Stimulated activated memory B cell treated with anti-CD40 and anti-IgM and Interleukin-4, amounts not matched to agents 10 μg/mL and 1 μg/mL and 100 μg/mL, for 72 hours (primary cell): ENCODE measurements around the gene CDH4.
"Not testable (repeated sequence)": the region's sequence is repeated elsewhere in the genome, so short reads cannot be mapped to it uniquely, and the experiment has no call there.

Experiments used
- ATAC-seq: fragments of 150-1000 bp; cut with Tn5 transposase; 2 replicates; pipeline ENCODE4 v1.10.0; 2021
- H3K27ac Mint-ChIP-seq: one replicate; pipeline ENCODE4 v1.8.0; 2022; ENCODE audit warnings: mild to moderate bottlenecking, mixed read lengths
- H3K27me3 Mint-ChIP-seq: one replicate; pipeline ENCODE4 v1.8.0; 2022; ENCODE audit warnings: mixed read lengths
- H3K36me3 Mint-ChIP-seq: one replicate; pipeline ENCODE4 v1.8.0; 2022; ENCODE audit warnings: mixed read lengths
- H3K4me1 Mint-ChIP-seq: one replicate; pipeline ENCODE4 v1.8.0; 2022; ENCODE audit warnings: mixed read lengths
- H3K4me3 Mint-ChIP-seq: one replicate; pipeline ENCODE4 v1.8.0; 2022; ENCODE audit warnings: mild to moderate bottlenecking, moderate library complexity, mixed read lengths
- H3K9me3 Mint-ChIP-seq: one replicate; pipeline ENCODE4 v1.8.0; 2022; ENCODE audit warnings: mixed read lengths

CDH4 gene

DNA sequence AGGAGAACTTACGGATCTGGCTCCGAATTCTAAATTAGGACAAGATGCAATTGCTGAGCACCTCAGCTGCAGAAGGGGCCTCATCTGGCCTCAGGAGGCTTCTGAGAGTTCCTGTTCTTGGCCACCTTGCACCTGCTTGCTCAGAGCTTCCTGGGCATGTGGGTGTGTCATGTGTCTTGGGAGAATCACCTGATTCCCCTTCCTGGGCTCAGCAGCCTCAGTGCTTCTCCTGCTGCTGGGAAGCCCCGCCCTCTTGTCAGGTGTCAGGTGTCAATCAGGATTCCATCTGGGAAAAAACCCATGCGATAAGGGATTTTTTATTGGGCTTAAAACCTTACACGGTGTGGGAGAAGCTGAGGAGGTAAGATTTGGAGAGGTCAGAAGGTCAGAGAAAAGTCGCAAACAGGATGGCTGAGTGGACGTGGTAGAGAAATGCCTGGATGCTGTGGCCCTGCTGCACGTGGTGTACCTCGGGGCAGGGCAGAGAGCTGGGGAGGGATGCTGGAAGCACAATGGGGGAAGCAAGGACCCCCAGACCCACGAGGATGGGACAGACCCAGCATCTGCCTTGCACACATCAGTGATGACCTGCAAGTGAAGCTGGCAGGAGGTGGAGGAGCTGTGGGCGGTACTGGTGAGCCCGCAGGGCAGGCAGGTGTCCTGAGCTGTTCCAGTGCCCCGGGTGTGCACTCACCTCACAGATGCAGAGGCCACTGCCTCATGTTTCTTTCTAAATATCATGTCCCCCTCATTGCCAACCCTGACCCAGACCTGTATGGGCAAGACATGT lies 170.8 kb downstream of the CDH4 start:
- no peaks in the 10 kb centered on the region for H3K36me3 Mint-ChIP-seq
- no peak overlapping the region for H3K27ac Mint-ChIP-seq
- no peaks in the 10 kb centered on the region for H3K4me1 Mint-ChIP-seq
- H3K4me3 Mint-ChIP-seq = no peak overlapping the region
- no peaks in the 10 kb centered on the region for H3K9me3 Mint-ChIP-seq
- ATAC-seq = no peak
- no peaks in the 10 kb centered on the region for H3K27me3 Mint-ChIP-seq

DNA sequence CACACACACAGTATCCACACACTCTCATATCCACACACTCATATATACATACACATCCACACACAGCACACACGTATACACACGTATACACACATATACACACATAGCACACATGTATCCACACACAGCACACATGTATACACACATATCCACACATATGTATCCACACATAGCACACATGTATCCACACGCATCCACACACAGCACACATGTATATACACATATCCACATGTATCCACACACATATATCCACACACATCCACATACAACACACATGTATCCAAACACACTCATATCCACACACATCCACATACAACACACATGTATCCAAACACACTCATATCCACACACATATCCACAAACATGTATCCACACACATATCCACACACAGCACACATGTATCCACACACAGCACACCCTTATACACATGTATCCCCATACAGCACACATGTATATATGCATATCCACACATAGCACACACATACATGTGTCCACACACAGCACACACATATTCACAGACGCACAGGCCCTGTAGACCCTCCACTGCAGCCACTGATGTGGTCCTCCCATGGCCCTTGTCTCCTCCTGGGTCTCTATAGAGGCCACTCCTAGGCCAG lies 172.1 kb downstream of the CDH4 start:
- Mint-ChIP-seq H3K27me3 (no peaks in the 10 kb centered on the region), H3K27ac (no peak overlapping the region), H3K4me3 (no peak overlapping the region), H3K9me3 (no peaks in the 10 kb centered on the region), H3K36me3 (no peaks in the 10 kb centered on the region), H3K4me1 (no peaks in the 10 kb centered on the region)
- ATAC-seq = no peak

DNA sequence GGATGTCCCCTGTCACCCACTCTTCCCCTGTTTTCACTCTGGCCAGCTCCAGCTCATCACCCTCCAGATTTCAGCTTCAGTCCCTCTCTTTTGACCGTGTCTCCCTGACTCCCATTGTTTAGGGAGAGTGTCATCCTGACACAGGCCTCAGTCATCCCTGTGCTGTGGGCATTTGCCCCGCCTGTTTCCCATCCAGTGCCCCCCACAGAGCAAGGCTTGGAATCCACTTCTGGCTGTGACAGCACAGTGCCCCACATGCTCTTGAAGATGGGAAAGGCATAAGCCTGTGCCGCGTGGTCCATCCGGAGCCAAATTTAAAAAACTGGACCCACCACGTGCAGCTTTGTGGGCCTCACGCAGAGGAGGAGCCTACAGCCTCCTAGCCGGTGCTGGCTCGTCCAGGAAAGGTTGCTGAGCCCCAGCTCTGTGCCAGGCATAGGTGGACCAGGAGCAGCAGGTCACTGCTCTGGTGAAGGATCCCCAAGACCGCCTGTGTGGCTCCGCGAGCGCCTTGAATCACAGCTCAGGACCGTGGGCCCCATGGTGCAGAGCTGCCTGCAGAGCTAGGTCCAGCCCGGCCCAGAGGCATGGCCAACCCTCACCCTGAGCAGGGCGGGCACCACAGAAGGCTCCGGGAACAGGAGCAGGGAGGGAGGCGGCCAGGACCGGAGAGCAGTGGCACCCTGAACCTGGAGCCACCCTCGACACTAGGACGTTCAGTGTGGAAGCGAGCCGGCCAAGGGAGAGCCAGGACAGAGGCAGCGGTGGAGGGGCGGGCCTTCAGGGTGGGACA lies 172.8 kb downstream of the CDH4 start:
- Mint-ChIP-seq H3K27me3 (no peaks in the 10 kb centered on the region), H3K36me3 (no peaks in the 10 kb centered on the region), H3K4me1 (no peaks in the 10 kb centered on the region), H3K9me3 (peaks cover 6% of the 10 kb centered on the region), H3K4me3 (no peak overlapping the region), H3K27ac (no peak overlapping the region)
- no peak for ATAC-seq

DNA sequence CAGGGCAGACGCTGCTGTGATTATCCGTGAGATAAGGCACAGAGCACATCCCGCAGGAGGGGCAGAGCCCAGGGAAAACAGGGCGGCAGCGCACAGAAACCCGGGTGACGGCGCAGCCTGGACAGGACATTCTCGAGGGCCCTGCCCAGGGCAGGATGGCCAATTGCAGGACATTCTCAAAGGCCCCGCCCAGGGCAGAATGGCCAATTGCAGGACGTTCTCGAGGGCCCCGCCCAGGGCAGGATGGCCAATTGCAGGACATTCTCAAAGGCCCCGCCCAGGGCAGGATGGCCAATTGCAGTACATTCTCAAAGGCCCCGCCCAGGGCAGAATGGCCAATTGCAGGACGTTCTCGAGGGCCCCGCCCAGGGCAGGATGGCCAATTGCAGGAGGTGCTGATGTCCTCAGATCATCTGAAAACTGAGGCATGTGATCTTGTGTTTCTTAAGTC lies 173.5 kb downstream of the CDH4 start:
- ATAC-seq, H3K27me3 Mint-ChIP-seq, H3K36me3 Mint-ChIP-seq, H3K9me3 Mint-ChIP-seq, H3K27ac Mint-ChIP-seq, H3K4me3 Mint-ChIP-seq, H3K4me1 Mint-ChIP-seq: not testable (repeated sequence)

DNA sequence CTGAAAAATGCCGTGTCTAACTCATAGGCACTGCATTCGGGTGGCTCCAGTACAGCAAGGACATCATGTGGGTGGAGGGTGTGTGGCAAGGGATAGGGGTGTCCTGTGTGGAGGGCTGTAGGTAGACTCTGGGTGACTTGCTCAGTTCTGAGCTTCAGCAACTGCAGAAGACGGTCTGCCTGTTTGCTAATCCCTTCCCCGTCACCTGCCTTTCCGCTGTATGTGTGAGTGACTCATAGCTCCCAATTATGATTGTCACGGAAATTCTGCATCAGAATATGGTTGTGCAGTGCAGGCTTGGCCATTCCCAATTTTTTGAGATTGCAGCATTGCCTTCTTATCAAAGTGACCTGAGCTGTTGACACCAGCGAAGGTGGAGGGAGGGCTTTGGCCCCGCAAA lies 174.3 kb downstream of the CDH4 start:
- Mint-ChIP-seq H3K4me1 (no peaks in the 10 kb centered on the region), H3K27ac (no peak overlapping the region), H3K27me3 (no peaks in the 10 kb centered on the region), H3K36me3 (no peaks in the 10 kb centered on the region), H3K4me3 (no peak overlapping the region), H3K9me3 (peaks cover 6% of the 10 kb centered on the region)
- ATAC-seq = no peak

DNA sequence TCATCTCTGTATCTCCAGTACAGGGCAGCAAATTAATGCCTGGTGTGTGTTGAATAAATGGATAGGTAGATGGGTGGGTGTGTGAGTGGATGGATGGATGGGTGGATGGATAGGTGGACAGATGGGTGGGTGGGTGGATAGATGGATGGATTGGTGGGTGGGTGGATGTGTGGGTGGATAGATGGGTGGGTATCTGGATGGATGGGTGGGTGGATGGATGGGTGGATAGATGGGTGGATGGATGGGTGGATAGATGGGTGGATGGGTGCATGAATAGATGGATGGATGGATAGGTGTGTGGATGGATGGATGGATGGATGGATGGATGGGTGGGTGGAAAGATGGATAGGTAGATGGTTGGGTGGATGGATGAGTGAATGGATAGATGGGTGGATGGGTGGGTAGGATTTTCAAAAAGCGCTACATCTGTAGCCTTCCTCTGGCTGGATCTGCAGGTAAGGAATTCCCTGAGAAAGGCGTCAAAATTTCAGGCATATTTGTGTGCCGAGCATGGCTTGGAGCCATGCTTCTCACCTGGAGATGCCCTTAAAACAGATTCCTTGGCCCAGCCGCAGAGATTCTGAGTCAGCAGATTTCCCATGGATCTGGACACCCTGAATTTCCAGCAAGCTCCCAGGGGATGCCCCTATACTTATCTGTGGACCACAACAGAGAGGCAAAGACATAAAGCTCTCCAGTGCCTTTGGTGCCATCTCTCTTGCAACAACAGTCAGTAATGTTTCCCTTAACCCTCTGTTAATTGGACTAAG lies 177.6 kb downstream of the CDH4 start:
- Mint-ChIP-seq H3K4me3 (no peak overlapping the region), H3K27me3 (no peaks in the 10 kb centered on the region), H3K27ac (no peak overlapping the region), H3K9me3 (peaks cover 6% of the 10 kb centered on the region), H3K4me1 (no peaks in the 10 kb centered on the region), H3K36me3 (no peaks in the 10 kb centered on the region)
- no peak for ATAC-seq

DNA sequence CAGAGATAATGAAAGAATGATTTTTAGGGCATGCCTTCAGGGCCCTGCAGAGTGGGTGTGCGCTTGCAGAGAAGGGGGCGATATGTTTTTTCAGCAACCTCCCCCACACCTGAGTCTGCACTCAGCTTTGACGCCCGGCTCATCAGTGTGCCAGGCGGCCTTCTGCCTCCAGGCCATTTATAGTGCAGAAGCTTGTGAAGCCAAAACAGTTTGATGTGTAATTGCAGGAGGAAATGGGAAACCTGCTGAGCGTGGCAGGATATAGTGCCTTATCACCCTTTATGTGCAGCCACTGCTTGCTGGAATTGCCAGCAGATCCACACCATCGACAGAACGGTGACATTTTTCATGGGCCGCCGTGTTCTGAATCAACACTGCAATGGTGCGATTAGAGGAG lies 178.2 kb downstream of the CDH4 start:
- H3K36me3 Mint-ChIP-seq = no peaks in the 10 kb centered on the region
- peaks cover 6% of the 10 kb centered on the region for H3K9me3 Mint-ChIP-seq
- H3K27me3 Mint-ChIP-seq = no peaks in the 10 kb centered on the region
- H3K27ac Mint-ChIP-seq = no peak overlapping the region
- no peak overlapping the region for H3K4me3 Mint-ChIP-seq
- no peaks in the 10 kb centered on the region for H3K4me1 Mint-ChIP-seq
- ATAC-seq = no peak

DNA sequence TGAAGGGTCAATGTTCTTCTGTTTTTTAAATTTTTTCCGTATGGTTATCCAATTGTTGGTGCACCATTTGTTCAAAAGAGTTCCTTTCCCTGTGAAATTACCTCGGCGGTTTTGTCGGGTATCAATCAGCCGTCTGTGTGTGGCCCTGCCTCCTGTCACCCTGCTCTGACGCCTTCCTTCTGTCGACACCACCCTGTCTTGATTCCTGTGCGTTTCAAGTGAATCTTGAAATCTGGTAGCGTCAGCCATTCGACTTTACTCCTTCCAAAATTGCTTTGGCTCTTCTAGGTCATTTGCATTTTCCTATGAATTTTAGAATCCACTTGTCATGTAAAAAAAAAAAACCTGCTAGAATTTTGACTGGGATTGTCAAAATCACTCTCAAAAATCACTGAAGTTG lies 181.1 kb downstream of the CDH4 start:
- no peaks in the 10 kb centered on the region for H3K27me3 Mint-ChIP-seq
- no peak overlapping the region for H3K27ac Mint-ChIP-seq
- no peak for ATAC-seq
- no peak overlapping the region for H3K4me3 Mint-ChIP-seq
- no peaks in the 10 kb centered on the region for H3K36me3 Mint-ChIP-seq
- H3K4me1 Mint-ChIP-seq = no peaks in the 10 kb centered on the region
- H3K9me3 Mint-ChIP-seq = peaks cover 6% of the 10 kb centered on the region

DNA sequence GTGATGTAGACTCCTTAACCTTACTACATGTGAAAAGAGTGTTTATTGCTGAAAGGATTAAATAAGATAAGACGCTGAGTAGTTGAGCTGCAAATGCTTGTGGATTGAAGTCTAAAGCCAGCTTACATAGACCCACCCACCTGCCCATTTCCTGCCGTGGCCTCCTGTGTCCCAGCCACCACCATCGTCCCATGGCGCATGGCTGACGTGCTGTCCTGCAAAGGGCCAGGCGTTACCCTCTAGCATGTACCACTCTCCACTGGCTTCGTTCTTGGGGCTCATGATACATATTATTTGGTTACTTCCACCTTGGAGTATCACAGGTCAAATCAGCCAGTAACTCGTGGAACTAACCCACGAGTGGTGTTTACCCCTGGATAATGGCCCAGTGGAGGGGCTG lies 181.8 kb downstream of the CDH4 start:
- H3K27me3 Mint-ChIP-seq = no peaks in the 10 kb centered on the region
- H3K4me3 Mint-ChIP-seq = no peak overlapping the region
- H3K4me1 Mint-ChIP-seq = no peaks in the 10 kb centered on the region
- peaks cover 6% of the 10 kb centered on the region for H3K9me3 Mint-ChIP-seq
- no peak for ATAC-seq
- no peak overlapping the region for H3K27ac Mint-ChIP-seq
- no peaks in the 10 kb centered on the region for H3K36me3 Mint-ChIP-seq

DNA sequence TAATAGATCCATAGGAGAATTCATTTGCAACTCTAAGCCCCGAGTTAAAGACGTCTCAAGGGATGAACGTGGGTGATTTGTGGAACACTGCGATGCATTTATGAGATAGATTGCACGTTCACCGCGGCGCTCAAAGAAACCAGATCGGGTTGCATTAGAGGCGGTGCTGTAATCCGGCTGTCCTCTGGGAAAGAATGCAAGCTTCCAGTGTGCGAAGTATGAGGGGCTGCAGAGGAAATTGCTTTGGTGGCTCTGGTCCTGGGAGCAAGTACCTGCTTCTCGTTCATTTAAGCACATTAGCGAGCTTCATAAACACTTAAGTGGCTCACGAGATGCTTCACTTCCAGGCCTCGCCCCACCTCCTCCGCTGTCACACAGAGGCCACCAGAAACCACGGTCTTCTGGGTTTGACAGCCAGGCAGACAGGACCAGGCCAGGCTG lies 182.3 kb downstream of the CDH4 start:
- Mint-ChIP-seq H3K9me3 (peaks cover 4% of the 10 kb centered on the region), H3K27ac (no peak overlapping the region), H3K36me3 (no peaks in the 10 kb centered on the region), H3K4me1 (no peaks in the 10 kb centered on the region), H3K27me3 (no peaks in the 10 kb centered on the region), H3K4me3 (no peak overlapping the region)
- ATAC-seq = no peak

DNA sequence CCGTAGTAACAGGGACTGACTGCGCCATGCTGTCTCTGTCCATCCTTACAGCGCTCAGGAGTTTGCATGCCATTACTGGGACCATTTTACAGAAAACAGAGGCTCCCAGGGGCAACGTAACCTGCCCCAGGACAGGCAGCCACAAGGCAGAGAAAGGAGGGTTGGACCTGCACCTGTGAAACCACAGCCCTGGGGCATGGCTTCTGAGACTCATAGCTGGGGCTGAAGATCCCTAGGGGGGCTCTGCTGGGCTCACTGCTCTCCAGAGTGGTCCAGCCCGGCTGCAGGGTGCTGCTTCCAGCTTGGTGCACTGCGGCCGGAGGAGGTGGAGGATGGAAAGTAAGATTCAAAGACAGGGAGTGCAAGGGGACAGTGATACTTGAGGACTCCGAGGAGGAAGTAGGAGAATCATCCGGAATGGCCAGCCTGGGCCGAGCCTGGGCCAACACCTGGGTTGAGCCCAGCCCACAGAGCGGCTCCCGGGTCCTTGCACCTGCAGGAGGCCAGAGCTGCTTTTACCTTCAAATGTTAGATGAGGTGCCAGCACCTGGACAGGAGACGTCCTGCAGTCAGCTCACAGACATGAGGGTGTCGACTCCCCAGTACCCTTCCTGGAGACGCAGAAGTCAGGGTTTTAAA lies 183.2 kb downstream of the CDH4 start:
- Mint-ChIP-seq H3K4me1 (no peaks in the 10 kb centered on the region), H3K4me3 (no peak overlapping the region)

DNA sequence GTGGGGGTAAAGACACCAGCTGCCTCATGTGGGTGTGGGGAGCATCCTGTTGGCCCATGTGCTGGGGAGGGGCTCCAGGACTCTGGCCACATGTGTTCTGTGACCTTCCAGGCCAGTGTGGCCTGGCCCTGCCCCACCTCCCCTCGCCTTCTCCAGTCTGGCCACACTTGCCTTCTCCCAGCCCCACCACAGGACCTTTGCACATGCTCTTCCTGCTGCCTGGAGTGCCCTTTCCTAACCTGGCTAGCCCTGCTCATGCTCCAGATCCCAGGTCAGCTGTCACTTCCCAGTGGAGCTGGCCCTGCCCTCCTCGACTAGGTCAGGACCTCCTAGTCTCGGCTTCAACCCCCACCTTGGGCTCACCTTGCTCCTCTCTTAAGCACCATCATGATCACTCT lies 183.8 kb downstream of the CDH4 start:
- Mint-ChIP-seq H3K36me3 (no peaks in the 10 kb centered on the region), H3K4me1 (no peaks in the 10 kb centered on the region)

More for the DNA sequence above, 183.2 kb downstream of the CDH4 start:
- no peaks in the 10 kb centered on the region for H3K27me3 Mint-ChIP-seq
- H3K27ac Mint-ChIP-seq = no peak overlapping the region
- ATAC-seq = no peak
- H3K9me3 Mint-ChIP-seq = no peaks in the 10 kb centered on the region
- H3K36me3 Mint-ChIP-seq = no peaks in the 10 kb centered on the region

DNA sequence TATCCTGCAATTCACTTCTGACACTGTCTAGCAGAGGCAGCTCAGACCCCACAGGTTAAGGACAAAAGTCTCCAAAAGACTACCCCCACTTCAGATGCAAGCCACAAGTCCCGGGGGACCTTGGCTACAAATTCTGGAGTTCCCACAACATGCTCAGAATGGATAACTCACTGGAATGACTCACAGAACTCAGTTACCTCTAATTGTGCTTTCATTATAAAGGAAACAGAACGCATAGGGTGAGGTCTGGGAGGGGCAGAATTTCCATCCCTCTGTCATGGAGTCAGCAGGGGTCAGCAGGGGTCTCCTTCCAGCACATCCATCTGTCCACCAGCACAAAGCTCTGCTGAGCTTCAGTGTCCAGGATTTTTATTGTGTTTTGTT lies 184.2 kb downstream of the CDH4 start:
- H3K36me3 Mint-ChIP-seq = no peaks in the 10 kb centered on the region
- H3K27me3 Mint-ChIP-seq = no peaks in the 10 kb centered on the region
- no peak overlapping the region for H3K27ac Mint-ChIP-seq
- H3K4me1 Mint-ChIP-seq = no peaks in the 10 kb centered on the region
- ATAC-seq = no peak
- no peaks in the 10 kb centered on the region for H3K9me3 Mint-ChIP-seq
- no peak overlapping the region for H3K4me3 Mint-ChIP-seq

More for the DNA sequence above, 183.8 kb downstream of the CDH4 start:
- ATAC-seq = no peak
- Mint-ChIP-seq H3K4me3 (no peak overlapping the region), H3K27ac (no peak overlapping the region), H3K27me3 (no peaks in the 10 kb centered on the region), H3K9me3 (no peaks in the 10 kb centered on the region)

DNA sequence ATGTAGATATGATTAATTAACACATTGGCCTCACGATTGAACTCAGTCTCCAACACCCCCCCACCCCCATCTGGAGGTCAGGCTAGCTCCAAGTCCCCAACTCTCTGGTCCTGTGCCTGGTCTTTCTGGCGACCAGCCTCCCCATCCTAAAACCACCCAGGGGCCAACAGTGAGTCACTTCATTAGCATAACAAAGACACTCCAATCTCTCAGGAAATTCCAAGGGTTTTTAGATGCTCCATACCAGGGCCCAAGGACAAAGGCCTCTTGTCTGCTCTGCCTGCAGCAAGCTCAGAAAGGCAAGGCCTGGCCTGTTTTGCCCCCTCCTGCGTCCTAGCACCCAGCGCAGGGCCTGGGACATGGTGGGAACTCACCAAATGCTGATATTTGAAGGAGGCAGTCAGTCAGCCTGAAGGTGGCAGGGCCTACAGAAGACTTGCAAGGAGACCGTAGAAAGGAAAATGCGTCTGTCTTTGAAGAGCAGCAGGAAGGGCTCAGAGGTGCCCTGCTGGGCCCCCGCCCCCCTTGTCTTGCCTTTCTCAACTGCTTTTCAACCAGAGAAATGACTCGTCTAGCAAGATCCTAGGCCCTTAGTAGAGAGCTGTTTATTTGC lies 184.7 kb downstream of the CDH4 start:
- no peaks in the 10 kb centered on the region for H3K9me3 Mint-ChIP-seq
- no peak for ATAC-seq
- H3K4me1 Mint-ChIP-seq = no peaks in the 10 kb centered on the region
- no peak overlapping the region for H3K4me3 Mint-ChIP-seq
- no peaks in the 10 kb centered on the region for H3K27me3 Mint-ChIP-seq
- no peak overlapping the region for H3K27ac Mint-ChIP-seq
- H3K36me3 Mint-ChIP-seq = no peaks in the 10 kb centered on the region
